ENCODE results near the gene FBLN2. TPM values are rescaled to one million over a fixed set of nuclear protein-coding genes. Genes with fewer than 3 reads are reported as not detected.

The FBLN2 gene
- polyA plus RNA-seq, 2 of the 4 experiments (the other 2 are of a cell fraction): 1.1 to 2.7 TPM

- ChIA-PET CTCF (interaction anchor here (1.1 to 14.0 kb wide), 6 partner anchors 11 to 422 kb away, joined by 3 to 98 read pairs (median 3); no protein-coding TSS in a partner anchor), POLR2A (no interaction called here)
- no peak overlapping the region for H3K4me2 ChIP-seq
- no peaks in the 10 kb centered on the region for H3K4me1 ChIP-seq
- 63% methylated on average over 9 of the region's 10 CpGs for WGBS (ENCODE audit: missing lambda C conversion rate)
- no peaks in the 10 kb centered on the region for H3K9me3 ChIP-seq
- no peak for ATAC-seq
- H3K27ac ChIP-seq: no peak overlapping the region
- H3K4me3 ChIP-seq: no peak overlapping the region
- TF ChIP-seq GATA3 (IDR thresholded peaks at IDR 0.05; ENCODE audit: borderline replicate concordance) (no peak), USF2 (IDR thresholded peaks at IDR 0.05) (no peak), KDM5A (IDR thresholded peaks at IDR 0.05) (no peak), CTCF (IDR thresholded peaks at IDR 0.05) (no peak), ZNF302 (CRISPR knock-in tag; IDR thresholded peaks at IDR 0.05) (no peak), HES2 (IDR thresholded peaks at IDR 0.05) (no peak), FOSB (CRISPR knock-in tag; IDR thresholded peaks at IDR 0.05) (no peak)
- FAIRE-seq: no peak
- DNase-seq (ENCODE audit: low read depth in 1 of 2, low spot score in 1 of 2): no peak
These were observed 34.9 kb upstream of the FBLN2 start for GRCh38 chr3:13513913-13514517.

- Histone ChIP-seq H3K4me2 (no peak overlapping the region), H3K9me3 (no peaks in the 10 kb centered on the region), H3K4me1 (no peaks in the 10 kb centered on the region), H3K27ac (no peak overlapping the region), H3K4me3 (no peak overlapping the region)
- DNase-seq (ENCODE audit: low read depth in 1 of 2, low spot score in 1 of 2) (no peak), FAIRE-seq (no peak), ATAC-seq (no peak)
- CTCF ChIA-PET: interaction anchor here (1.0 to 14.0 kb wide), 8 partner anchors 11 to 422 kb away, joined by 3 to 98 read pairs (median 3); no protein-coding TSS in a partner anchor
- WGBS (ENCODE audit: missing lambda C conversion rate): 60% methylated on average over 6 of the region's 6 CpGs
- POLR2A ChIA-PET: no interaction called here
- TF ChIP-seq E2F6 (IDR thresholded peaks at IDR 0.05; ENCODE audit: borderline replicate concordance, low read depth) (no peak), ZNF302 (CRISPR knock-in tag; IDR thresholded peaks at IDR 0.05) (no peak), RNF2 (IDR thresholded peaks at IDR 0.05; ENCODE audit: borderline replicate concordance, low read depth) (no peak), RFX5 (IDR thresholded peaks at IDR 0.05) (no peak), MAX (IDR thresholded peaks at IDR 0.05) (no peak), HEYL (CRISPR knock-in tag; IDR thresholded peaks at IDR 0.05) (no peak), CHD2 (IDR thresholded peaks at IDR 0.05; ENCODE audit: low read length, partially characterized antibody) (no peak), ZFP36 (IDR thresholded peaks at IDR 0.05; ENCODE audit: borderline replicate concordance, partially characterized antibody) (no peak), POLR2AphosphoS2 (conservative IDR thresholded peaks at IDR 0.05; ENCODE audit: low read length) (no peak)
These were observed 34.1 kb upstream of the FBLN2 start for GRCh38 chr3:13514639-13515435.

Measured in A549 (cell line).